Measurements from ENCODE around the gene JKAMP.

Gene JKAMP

GRCh38 chr14:59540852-59541251, 56.5 kb downstream of the JKAMP start:
- no peaks in the 10 kb centered on the region for H3K36me3 Mint-ChIP-seq (ENCODE audit: low read depth)
- no peak for DNase-seq
- H3K4me1 Mint-ChIP-seq (ENCODE audit: low read depth) = no peaks in the 10 kb centered on the region
- no peak overlapping the region for H3K27ac Mint-ChIP-seq
- no peak overlapping the region for H3K4me3 Mint-ChIP-seq
- peaks cover 17% of the 10 kb centered on the region for H3K27me3 Mint-ChIP-seq
- H3K9me3 Mint-ChIP-seq = no peaks in the 10 kb centered on the region

GRCh38 chr14:59541731-59542130, 57.4 kb downstream of the JKAMP start:
- no peak for DNase-seq
- H3K4me3 Mint-ChIP-seq = no peak overlapping the region
- peaks cover 19% of the 10 kb centered on the region for H3K27me3 Mint-ChIP-seq
- no peaks in the 10 kb centered on the region for H3K9me3 Mint-ChIP-seq
- no peaks in the 10 kb centered on the region for H3K4me1 Mint-ChIP-seq (ENCODE audit: low read depth)
- no peak overlapping the region for H3K27ac Mint-ChIP-seq
- no peaks in the 10 kb centered on the region for H3K36me3 Mint-ChIP-seq (ENCODE audit: low read depth)

- Mint-ChIP-seq H3K27me3 (peaks cover 28% of the 10 kb centered on the region), H3K36me3 (ENCODE audit: low read depth) (no peaks in the 10 kb centered on the region), H3K4me1 (ENCODE audit: low read depth) (no peaks in the 10 kb centered on the region), H3K27ac (no peak overlapping the region), H3K9me3 (no peaks in the 10 kb centered on the region), H3K4me3 (no peak overlapping the region)
- DNase-seq = no peak
These were observed 59.6 kb downstream of the JKAMP start for GRCh38 chr14:59543873-59544272.

GRCh38 chr14:59547310-59547709, 63.0 kb downstream of the JKAMP start:
- no peaks in the 10 kb centered on the region for H3K36me3 Mint-ChIP-seq (ENCODE audit: low read depth)
- H3K27me3 Mint-ChIP-seq = peaks cover 42% of the 10 kb centered on the region
- H3K4me3 Mint-ChIP-seq = no peak overlapping the region
- no peak for DNase-seq
- H3K27ac Mint-ChIP-seq = no peak overlapping the region
- no peaks in the 10 kb centered on the region for H3K4me1 Mint-ChIP-seq (ENCODE audit: low read depth)
- H3K9me3 Mint-ChIP-seq = no peaks in the 10 kb centered on the region

Measured in activated T-cell treated with anti-CD3 and anti-CD28 coated beads, Interleukin-2, amount 50 U/mL, for 24 hours (primary cell).